K562 (cell line): ENCODE results near the gene TSPAN14. TPM values are rescaled to one million over a fixed set of nuclear protein-coding genes. Genes with fewer than 3 reads are reported as not detected.

Experiments
- GABPB2 ChIP-seq: fragments of 250-450 bp; sonication (Bioruptor Pico); conservative IDR thresholded peaks from 2 replicates; pipeline ENCODE4 v1.5.1; 2021; ENCODE audit warnings: mild to moderate bottlenecking
- HDAC6 ChIP-seq: IDR thresholded peaks from 2 replicates; pipeline ENCODE4 v1.6.1; 2012; ENCODE audit warnings: low read depth, mild to moderate bottlenecking, control low read depth, inconsistent platforms, low read length, moderate library complexity
- KHSRP ChIP-seq: fragments of 450-650 bp; IDR thresholded peaks from 2 replicates; pipeline ENCODE4 v1.6.1; 2017
- POU5F1 ChIP-seq: fragments of 150-350 bp; IDR thresholded peaks from 2 replicates; pipeline ENCODE4 v1.6.1; 2014; ENCODE audit warnings: borderline replicate concordance, low read length, low read depth, mild to moderate bottlenecking; ENCODE audit not compliant: partially characterized antibody
- THRAP3 ChIP-seq: fragments of 450-650 bp; IDR thresholded peaks from 2 replicates; pipeline ENCODE4 v1.6.1; 2016; ENCODE audit warnings: mild to moderate bottlenecking, inconsistent platforms, borderline replicate concordance
- ZZZ3 ChIP-seq: fragments of 450-650 bp; IDR thresholded peaks from 2 replicates; pipeline ENCODE4 v1.6.1; 2016; ENCODE audit warnings: antibody characterized with exemption, mild to moderate bottlenecking, moderate library complexity
- polyA plus RNA-seq, 8 experiments: library from polyadenylated mRNA; depleted of rRNA in 4 of 8; stranded (reverse) in 5 of 8; unstranded in 3 of 8; fragments of >200 nt; fragmentation: Nextera tagmentation in 2 of 8; fragmentation: Illumina TruSeq in 1 of 8; extraction: Ambion mirVana in 2 of 8; extraction: Trizol in 1 of 8; gene quantifications; 2 replicates each; pipeline versions ENCODE4 v1.2.1 to v1.2.3, GENCODE V29; 2011 to 2014; ENCODE audit warnings: inconsistent platforms in 1 of 8, missing spikeins in 1 of 8
- total RNA-seq, 7 experiments: library from RNA; depleted of rRNA in 6 of 7; stranded (reverse); fragments of >200 nt in 6 of 7; fragmentation: Illumina TruSeq in 2 of 7; extraction: Trizol in 2 of 7; gene quantifications; 2 replicates each; pipeline versions ENCODE4 v1.2.1 to v1.2.3, GENCODE V29; 2011 to 2021; ENCODE audit warnings: low replicate concordance in 1 of 7
- TF ChIP-seq, protein P1 (sequence below), 2 experiments: fragments of 450-650 bp; formaldehyde crosslinking in 1 of 2; IDR thresholded peaks; 2 replicates each; pipeline versions ENCODE4 v1.4.0 to v1.6.1; 2014 to 2020; ENCODE audit warnings: mild to moderate bottlenecking in 2 of 2, borderline replicate concordance in 1 of 2, low read depth in 1 of 2
- TF ChIP-seq, protein P2 (sequence below): fragments of 450-650 bp; IDR thresholded peaks from 2 replicates; pipeline ENCODE4 v1.6.1; 2018; ENCODE audit warnings: mild to moderate bottlenecking, low read depth; ENCODE audit not compliant: partially characterized antibody
- TF ChIP-seq, protein P3 (sequence below): fragments of 150-350 bp; IDR thresholded peaks from 2 replicates; pipeline ENCODE4 v1.6.1; 2014; ENCODE audit warnings: low read depth, mild to moderate bottlenecking, low read length, borderline replicate concordance

TSPAN14 gene
- total and polyA plus RNA-seq, 9 of the 15 experiments (the other 6 are each of a cell fraction or from before 2014, with no cell fraction given), result 5.8 to 92.9 (median 23.3) TPM

DNA sequence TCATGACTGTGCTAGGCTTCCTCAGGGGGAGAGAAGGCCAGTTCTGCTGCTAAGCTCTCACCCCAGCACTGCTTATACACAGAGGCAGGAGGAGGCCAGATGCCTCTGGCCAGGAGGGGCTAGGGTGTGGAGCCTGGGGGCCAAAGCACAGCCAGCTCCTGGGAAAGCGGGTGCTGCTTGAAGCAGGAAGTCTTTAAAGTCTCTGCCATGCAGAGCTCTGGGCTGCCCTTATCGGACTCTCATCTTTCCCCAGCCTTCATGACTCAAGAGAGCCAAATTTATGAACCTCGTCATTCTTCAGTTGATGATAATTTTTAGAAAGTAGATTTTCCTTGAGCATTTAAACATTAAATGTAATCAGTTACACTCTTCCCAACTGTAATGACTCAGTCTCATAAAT lies 11.2 kb upstream of the TSPAN14 start (continued):
- TF ChIP-seq, protein P1, sequence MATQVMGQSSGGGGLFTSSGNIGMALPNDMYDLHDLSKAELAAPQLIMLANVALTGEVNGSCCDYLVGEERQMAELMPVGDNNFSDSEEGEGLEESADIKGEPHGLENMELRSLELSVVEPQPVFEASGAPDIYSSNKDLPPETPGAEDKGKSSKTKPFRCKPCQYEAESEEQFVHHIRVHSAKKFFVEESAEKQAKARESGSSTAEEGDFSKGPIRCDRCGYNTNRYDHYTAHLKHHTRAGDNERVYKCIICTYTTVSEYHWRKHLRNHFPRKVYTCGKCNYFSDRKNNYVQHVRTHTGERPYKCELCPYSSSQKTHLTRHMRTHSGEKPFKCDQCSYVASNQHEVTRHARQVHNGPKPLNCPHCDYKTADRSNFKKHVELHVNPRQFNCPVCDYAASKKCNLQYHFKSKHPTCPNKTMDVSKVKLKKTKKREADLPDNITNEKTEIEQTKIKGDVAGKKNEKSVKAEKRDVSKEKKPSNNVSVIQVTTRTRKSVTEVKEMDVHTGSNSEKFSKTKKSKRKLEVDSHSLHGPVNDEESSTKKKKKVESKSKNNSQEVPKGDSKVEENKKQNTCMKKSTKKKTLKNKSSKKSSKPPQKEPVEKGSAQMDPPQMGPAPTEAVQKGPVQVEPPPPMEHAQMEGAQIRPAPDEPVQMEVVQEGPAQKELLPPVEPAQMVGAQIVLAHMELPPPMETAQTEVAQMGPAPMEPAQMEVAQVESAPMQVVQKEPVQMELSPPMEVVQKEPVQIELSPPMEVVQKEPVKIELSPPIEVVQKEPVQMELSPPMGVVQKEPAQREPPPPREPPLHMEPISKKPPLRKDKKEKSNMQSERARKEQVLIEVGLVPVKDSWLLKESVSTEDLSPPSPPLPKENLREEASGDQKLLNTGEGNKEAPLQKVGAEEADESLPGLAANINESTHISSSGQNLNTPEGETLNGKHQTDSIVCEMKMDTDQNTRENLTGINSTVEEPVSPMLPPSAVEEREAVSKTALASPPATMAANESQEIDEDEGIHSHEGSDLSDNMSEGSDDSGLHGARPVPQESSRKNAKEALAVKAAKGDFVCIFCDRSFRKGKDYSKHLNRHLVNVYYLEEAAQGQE (IDR thresholded peaks at IDR 0.05; ENCODE audit: borderline replicate concordance), result no peak
- TF ChIP-seq, protein P1 (CRISPR knock-in tag; IDR thresholded peaks at IDR 0.05; ENCODE audit: low read depth), result 0 out of 2 replicates have a peak, but pooled peaks have one; percentile 46
- TF ChIP-seq KHSRP, result no peak
- TF ChIP-seq, protein P2, sequence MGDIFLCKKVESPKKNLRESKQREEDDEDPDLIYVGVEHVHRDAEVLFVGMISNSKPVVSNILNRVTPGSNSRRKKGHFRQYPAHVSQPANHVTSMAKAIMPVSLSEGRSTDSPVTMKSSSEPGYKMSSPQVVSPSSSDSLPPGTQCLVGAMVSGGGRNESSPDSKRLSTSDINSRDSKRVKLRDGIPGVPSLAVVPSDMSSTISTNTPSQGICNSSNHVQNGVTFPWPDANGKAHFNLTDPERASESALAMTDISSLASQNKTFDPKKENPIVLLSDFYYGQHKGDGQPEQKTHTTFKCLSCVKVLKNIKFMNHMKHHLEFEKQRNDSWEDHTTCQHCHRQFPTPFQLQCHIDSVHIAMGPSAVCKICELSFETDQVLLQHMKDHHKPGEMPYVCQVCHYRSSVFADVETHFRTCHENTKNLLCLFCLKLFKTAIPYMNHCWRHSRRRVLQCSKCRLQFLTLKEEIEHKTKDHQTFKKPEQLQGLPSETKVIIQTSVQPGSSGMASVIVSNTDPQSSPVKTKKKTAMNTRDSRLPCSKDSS, result no peak
- TF ChIP-seq THRAP3, result no peak
- TF ChIP-seq, protein P3, sequence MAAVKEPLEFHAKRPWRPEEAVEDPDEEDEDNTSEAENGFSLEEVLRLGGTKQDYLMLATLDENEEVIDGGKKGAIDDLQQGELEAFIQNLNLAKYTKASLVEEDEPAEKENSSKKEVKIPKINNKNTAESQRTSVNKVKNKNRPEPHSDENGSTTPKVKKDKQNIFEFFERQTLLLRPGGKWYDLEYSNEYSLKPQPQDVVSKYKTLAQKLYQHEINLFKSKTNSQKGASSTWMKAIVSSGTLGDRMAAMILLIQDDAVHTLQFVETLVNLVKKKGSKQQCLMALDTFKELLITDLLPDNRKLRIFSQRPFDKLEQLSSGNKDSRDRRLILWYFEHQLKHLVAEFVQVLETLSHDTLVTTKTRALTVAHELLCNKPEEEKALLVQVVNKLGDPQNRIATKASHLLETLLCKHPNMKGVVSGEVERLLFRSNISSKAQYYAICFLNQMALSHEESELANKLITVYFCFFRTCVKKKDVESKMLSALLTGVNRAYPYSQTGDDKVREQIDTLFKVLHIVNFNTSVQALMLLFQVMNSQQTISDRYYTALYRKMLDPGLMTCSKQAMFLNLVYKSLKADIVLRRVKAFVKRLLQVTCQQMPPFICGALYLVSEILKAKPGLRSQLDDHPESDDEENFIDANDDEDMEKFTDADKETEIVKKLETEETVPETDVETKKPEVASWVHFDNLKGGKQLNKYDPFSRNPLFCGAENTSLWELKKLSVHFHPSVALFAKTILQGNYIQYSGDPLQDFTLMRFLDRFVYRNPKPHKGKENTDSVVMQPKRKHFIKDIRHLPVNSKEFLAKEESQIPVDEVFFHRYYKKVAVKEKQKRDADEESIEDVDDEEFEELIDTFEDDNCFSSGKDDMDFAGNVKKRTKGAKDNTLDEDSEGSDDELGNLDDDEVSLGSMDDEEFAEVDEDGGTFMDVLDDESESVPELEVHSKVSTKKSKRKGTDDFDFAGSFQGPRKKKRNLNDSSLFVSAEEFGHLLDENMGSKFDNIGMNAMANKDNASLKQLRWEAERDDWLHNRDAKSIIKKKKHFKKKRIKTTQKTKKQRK, result no peak
- TF ChIP-seq HDAC6, result no peak
- TF ChIP-seq ZZZ3, result no peak
- TF ChIP-seq GABPB2 (CRISPR knock-in tag), result no peak
- no peak for TF ChIP-seq POU5F1
